HEK293T (cell line): ENCODE measurements around the gene ANXA6.

ENCODE experiments used
- ARNT ChIP-seq: fragments of 450-650 bp; IDR thresholded peaks from 2 replicates; pipeline ENCODE4 v1.6.1; 2017; ENCODE audit warnings: mild to moderate bottlenecking
- BHLHE40 ChIP-seq: fragments of 450-650 bp; IDR thresholded peaks from 2 replicates; pipeline ENCODE4 v1.6.1; 2016; ENCODE audit warnings: mild to moderate bottlenecking, moderate library complexity, borderline replicate concordance
- CTBP1 ChIP-seq: fragments of 450-650 bp; IDR thresholded peaks from 2 replicates; pipeline ENCODE4 v1.6.1; 2016; ENCODE audit warnings: borderline replicate concordance
- ELF4 ChIP-seq: fragments of 450-650 bp; IDR thresholded peaks from 2 replicates; pipeline ENCODE4 v1.6.1; 2017; ENCODE audit warnings: antibody characterized with exemption
- FOXA1 ChIP-seq: fragments of 450-650 bp; IDR thresholded peaks from 2 replicates; pipeline ENCODE4 v1.6.1; 2016; ENCODE audit warnings: mild to moderate bottlenecking
- FOXM1 ChIP-seq: fragments of 450-650 bp; IDR thresholded peaks from 2 replicates; pipeline ENCODE4 v1.6.1; 2017; ENCODE audit warnings: mild to moderate bottlenecking, borderline replicate concordance
- LEF1 ChIP-seq: fragments of 450-650 bp; IDR thresholded peaks from 2 replicates; pipeline ENCODE4 v1.6.1; 2017; ENCODE audit warnings: mild to moderate bottlenecking, borderline replicate concordance
- SP1 ChIP-seq: fragments of 450-650 bp; IDR thresholded peaks from 2 replicates; pipeline ENCODE4 v1.6.1; 2017
- SUZ12 ChIP-seq: fragments of 450-650 bp; IDR thresholded peaks from 2 replicates; pipeline ENCODE4 v1.6.1; 2016; ENCODE audit warnings: mild to moderate bottlenecking
- TARDBP ChIP-seq: fragments of 450-650 bp; IDR thresholded peaks from 2 replicates; pipeline ENCODE4 v1.6.1; 2016

- TF ChIP-seq FOXA1 (no peak), BHLHE40 (no peak), ELF4 (no peak), CTBP1 (no peak), SP1 (no peak), ARNT (no peak), SUZ12 (no peak), FOXM1 (no peak), TARDBP (no peak), LEF1 (no peak)
Measured at GRCh38 chr5:151164687-151165392, 7.3 kb upstream of the ANXA6 start.
